Measurements from ENCODE around the gene CBR3. TPM values are rescaled to one million over a fixed set of nuclear protein-coding genes. Genes with fewer than 3 reads are reported as not detected.

Gene CBR3
- total and polyA plus RNA-seq, 9 of the 15 experiments (the other 6 are each of a cell fraction or from before 2014, with no cell fraction given): not detected

- TF ChIP-seq MYC (IDR thresholded peaks at IDR 0.05; ENCODE audit: low read depth, low read length) (no peak), MYC (CRISPR knock-in tag; IDR thresholded peaks at IDR 0.05; ENCODE audit: borderline replicate concordance, low read depth) (no peak), ZNF764 (CRISPR knock-in tag; IDR thresholded peaks at IDR 0.05; ENCODE audit: low read depth) (no peak), POLR2A (conservative IDR thresholded peaks at IDR 0.05) (peak; percentile 36; the same call in 1 of the 2 replicates), VEZF1 (CRISPR knock-in tag; IDR thresholded peaks at IDR 0.05) (peak; percentile 38; the same call in 1 of the 2 replicates), NR4A1 (CRISPR knock-in tag; IDR thresholded peaks at IDR 0.05) (peak; percentile 79; the same call in 1 of the 2 replicates), NR4A1 (tag; IDR thresholded peaks at IDR 0.05) (no peak), RBM34 (IDR thresholded peaks at IDR 0.05; ENCODE audit: borderline replicate concordance, insufficient read depth, low read length) (peak; percentile 93; the same call in 1 of the 2 replicates), ZBED1 (IDR thresholded peaks at IDR 0.05) (0 out of 2 replicates have a peak, but pooled peaks have one; percentile 33), XRCC5 (IDR thresholded peaks at IDR 0.05; ENCODE audit: low read depth, low read length) (no peak), FIP1L1 (IDR thresholded peaks at IDR 0.05; ENCODE audit: low read depth, low read length, poor library complexity, severe bottlenecking) (peak; percentile 41), ZBTB17 (CRISPR knock-in tag; IDR thresholded peaks at IDR 0.05) (0 out of 2 replicates have a peak, but pooled peaks have one; percentile 68), EGR1 (conservative IDR thresholded peaks at IDR 0.05) (peak; percentile 59), POLR2AphosphoS2 (IDR thresholded peaks at IDR 0.05; ENCODE audit: low read length) (no peak), ZNF511 (CRISPR knock-in tag; IDR thresholded peaks at IDR 0.05) (peak; percentile 55; the same call in 1 of the 2 replicates), MED1 (CRISPR knock-in tag; IDR thresholded peaks at IDR 0.05; ENCODE audit: borderline replicate concordance) (no peak), E2F3 (CRISPR knock-in tag; IDR thresholded peaks at IDR 0.05) (0 out of 2 replicates have a peak, but pooled peaks have one; percentile 9), RBM25 (IDR thresholded peaks at IDR 0.05; ENCODE audit: low read depth, low read length, severe bottlenecking) (peak; percentile 45), ZBTB5 (IDR thresholded peaks at IDR 0.05) (no peak), UBTF (IDR thresholded peaks at IDR 0.05; ENCODE audit: borderline replicate concordance in 1 of 2, low read depth in 2 of 2, low read length in 2 of 2) (peak; percentile 73 to 91; a peak in 2 of 4 replicates), JUND (IDR thresholded peaks at IDR 0.05; ENCODE audit: borderline replicate concordance, low read depth, low read length) (no peak), JUND (tag; IDR thresholded peaks at IDR 0.05; ENCODE audit: borderline replicate concordance, low read depth, low read length) (no peak), CC2D1A (IDR thresholded peaks at IDR 0.05) (no peak)
Observed at GRCh38 chr21:36156815-36157670, 22.2 kb downstream of the CBR3 start, which contains the start of gene DOP1B (continued).

All from K562 (cell line).